ENCODE measurements around the gene DNAJC8. TPM values are rescaled to one million over a fixed set of nuclear protein-coding genes. Genes with fewer than 3 reads are reported as not detected.
A peak's percentile ranks its signal among the peaks of the same experiment; 100 is the strongest.

The DNAJC8 gene
- total RNA-seq, 1 donor from 2014 or later, result 132 TPM

GRCh38 chr1:28190996-28191645 lies 41.7 kb downstream of the DNAJC8 start:
- H3K9me3 Mint-ChIP-seq, result no peaks in the 10 kb centered on the region
- TF ChIP-seq, protein P1, sequence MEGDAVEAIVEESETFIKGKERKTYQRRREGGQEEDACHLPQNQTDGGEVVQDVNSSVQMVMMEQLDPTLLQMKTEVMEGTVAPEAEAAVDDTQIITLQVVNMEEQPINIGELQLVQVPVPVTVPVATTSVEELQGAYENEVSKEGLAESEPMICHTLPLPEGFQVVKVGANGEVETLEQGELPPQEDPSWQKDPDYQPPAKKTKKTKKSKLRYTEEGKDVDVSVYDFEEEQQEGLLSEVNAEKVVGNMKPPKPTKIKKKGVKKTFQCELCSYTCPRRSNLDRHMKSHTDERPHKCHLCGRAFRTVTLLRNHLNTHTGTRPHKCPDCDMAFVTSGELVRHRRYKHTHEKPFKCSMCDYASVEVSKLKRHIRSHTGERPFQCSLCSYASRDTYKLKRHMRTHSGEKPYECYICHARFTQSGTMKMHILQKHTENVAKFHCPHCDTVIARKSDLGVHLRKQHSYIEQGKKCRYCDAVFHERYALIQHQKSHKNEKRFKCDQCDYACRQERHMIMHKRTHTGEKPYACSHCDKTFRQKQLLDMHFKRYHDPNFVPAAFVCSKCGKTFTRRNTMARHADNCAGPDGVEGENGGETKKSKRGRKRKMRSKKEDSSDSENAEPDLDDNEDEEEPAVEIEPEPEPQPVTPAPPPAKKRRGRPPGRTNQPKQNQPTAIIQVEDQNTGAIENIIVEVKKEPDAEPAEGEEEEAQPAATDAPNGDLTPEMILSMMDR (conservative IDR thresholded peaks at IDR 0.05), result no peak
- H3K27ac Mint-ChIP-seq (ENCODE audit: unreplicated experiment), result no peak overlapping the region
- H3K36me3 Mint-ChIP-seq (ENCODE audit: low read depth), result no peaks in the 10 kb centered on the region
- no peaks in the 10 kb centered on the region for H3K27me3 Mint-ChIP-seq (ENCODE audit: low read depth)
- no peak overlapping the region for H3K4me3 Mint-ChIP-seq
- no peak for DNase-seq (ENCODE audit: low read depth, low spot score)
- no peaks in the 10 kb centered on the region for H3K4me1 Mint-ChIP-seq

GRCh38 chr1:28190337-28190979 lies 42.4 kb downstream of the DNAJC8 start:
- Mint-ChIP-seq H3K4me1 (no peaks in the 10 kb centered on the region), H3K27me3 (ENCODE audit: low read depth) (no peaks in the 10 kb centered on the region), H3K9me3 (no peaks in the 10 kb centered on the region), H3K27ac (ENCODE audit: unreplicated experiment) (peak overlapping the region; percentile 69), H3K36me3 (ENCODE audit: low read depth) (no peaks in the 10 kb centered on the region), H3K4me3 (no peak overlapping the region)
- TF ChIP-seq, protein P1 (conservative IDR thresholded peaks at IDR 0.05), result no peak
- no peak for DNase-seq (ENCODE audit: low read depth, low spot score)

- Mint-ChIP-seq H3K36me3 (ENCODE audit: low read depth) (no peaks in the 10 kb centered on the region), H3K27ac (ENCODE audit: unreplicated experiment) (no peak overlapping the region), H3K4me3 (no peak overlapping the region), H3K9me3 (no peaks in the 10 kb centered on the region), H3K4me1 (peaks cover 5% of the 10 kb centered on the region), H3K27me3 (ENCODE audit: low read depth) (no peaks in the 10 kb centered on the region)
- TF ChIP-seq, protein P1 (conservative IDR thresholded peaks at IDR 0.05), result no peak
- no peak for DNase-seq (ENCODE audit: low read depth, low spot score)
These were observed 47.8 kb downstream of the DNAJC8 start for GRCh38 chr1:28185071-28185470.

GRCh38 chr1:28180306-28181305 lies 52.2 kb downstream of the DNAJC8 start:
- TF ChIP-seq, protein P1 (conservative IDR thresholded peaks at IDR 0.05), result no peak
- Mint-ChIP-seq H3K27me3 (ENCODE audit: low read depth) (no peaks in the 10 kb centered on the region), H3K27ac (ENCODE audit: unreplicated experiment) (peak overlapping the region; percentile 78), H3K4me3 (no peak overlapping the region), H3K9me3 (no peaks in the 10 kb centered on the region), H3K4me1 (peaks cover 5% of the 10 kb centered on the region), H3K36me3 (ENCODE audit: low read depth) (no peaks in the 10 kb centered on the region)
- DNase-seq (ENCODE audit: low read depth, low spot score), result no peak

- TF ChIP-seq, protein P1 (conservative IDR thresholded peaks at IDR 0.05), result no peak
- H3K27ac Mint-ChIP-seq (ENCODE audit: unreplicated experiment), result no peak overlapping the region
- no peak for DNase-seq (ENCODE audit: low read depth, low spot score)
- H3K36me3 Mint-ChIP-seq (ENCODE audit: low read depth), result no peaks in the 10 kb centered on the region
- H3K9me3 Mint-ChIP-seq, result no peaks in the 10 kb centered on the region
- H3K4me1 Mint-ChIP-seq, result peaks cover 5% of the 10 kb centered on the region
- no peak overlapping the region for H3K4me3 Mint-ChIP-seq
- H3K27me3 Mint-ChIP-seq (ENCODE audit: low read depth), result no peaks in the 10 kb centered on the region
These were observed 53.9 kb downstream of the DNAJC8 start for GRCh38 chr1:28178690-28179485.

Measured in neural crest cell (in vitro differentiated cells).